Suppressor macrophage (primary cell): Measurements from ENCODE around the gene EGFR.

Experiments
- DNase-seq, 4 experiments: peaks; one replicate each; pipeline ENCODE4 v3.0.0-alpha.2; 2020 to 2022

EGFR gene

DNA sequence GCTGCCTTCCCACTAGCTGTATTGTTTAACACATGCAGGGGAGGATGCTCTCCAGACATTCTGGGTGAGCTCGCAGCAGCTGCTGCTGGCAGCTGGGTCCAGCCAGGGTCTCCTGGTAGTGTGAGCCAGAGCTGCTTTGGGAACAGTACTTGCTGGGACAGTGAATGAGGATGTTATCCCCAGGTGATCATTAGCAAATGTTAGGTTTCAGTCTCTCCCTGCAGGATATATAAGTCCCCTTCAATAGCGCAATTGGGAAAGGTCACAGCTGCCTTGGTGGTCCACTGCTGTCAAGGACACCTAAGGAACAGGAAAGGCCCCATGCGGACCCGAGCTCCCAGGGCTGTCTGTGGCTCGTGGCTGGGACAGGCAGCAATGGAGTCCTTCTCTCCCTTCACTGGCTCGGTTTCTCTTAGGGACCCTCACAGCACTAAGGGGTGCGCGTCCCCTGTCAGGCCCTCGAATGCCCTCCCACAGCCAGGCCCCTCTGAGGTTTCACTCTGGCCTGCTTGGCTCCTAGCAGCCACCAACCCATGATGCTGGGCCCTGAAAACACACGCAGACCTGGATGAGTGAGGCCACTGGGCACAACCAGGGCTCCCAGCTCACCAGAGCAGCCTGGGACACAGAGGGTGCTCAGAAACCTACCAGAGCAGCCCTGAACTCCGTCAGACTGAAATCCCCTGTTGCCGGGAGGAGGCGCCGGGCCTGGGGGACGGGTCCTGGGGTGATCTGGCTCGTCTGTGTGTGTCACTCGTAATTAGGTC lies 173.3 kb downstream of the EGFR start:
- no peak for DNase-seq

DNA sequence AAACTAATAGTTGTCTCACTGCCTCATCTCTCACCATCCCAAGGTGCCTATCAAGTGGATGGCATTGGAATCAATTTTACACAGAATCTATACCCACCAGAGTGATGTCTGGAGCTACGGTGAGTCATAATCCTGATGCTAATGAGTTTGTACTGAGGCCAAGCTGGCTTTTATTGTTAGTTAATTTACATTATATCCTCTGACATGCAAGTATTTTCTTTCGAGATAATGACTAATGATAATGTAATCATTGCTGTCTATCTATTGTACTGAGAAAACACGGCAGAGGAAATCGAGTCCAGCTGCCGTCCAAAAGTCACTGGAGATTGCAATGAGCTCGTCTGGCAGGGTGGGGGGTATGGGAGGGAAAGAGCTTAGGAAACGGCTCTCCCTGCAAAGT lies 173.9 kb downstream of the EGFR start:
- no peak for DNase-seq

DNA sequence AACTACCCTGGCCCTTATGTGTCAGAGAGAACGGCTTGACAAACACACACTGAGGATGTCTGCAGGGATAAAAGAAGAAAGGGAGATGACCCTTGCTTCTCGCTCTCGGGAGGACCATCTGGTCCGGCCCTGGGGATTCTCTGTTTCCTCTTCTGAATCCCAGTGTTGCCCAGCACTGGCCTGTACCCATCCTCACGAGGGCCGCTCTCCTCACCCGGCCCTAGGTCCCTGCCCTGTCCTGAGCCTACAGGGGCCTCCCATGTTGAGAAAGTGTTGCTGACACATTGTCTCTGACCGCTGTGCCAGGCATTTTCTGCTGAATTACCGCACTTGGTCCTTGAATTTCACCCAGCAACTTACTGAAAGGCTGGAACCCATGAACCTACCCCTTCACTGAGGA lies 174.4 kb downstream of the EGFR start:
- no peak for DNase-seq

DNA sequence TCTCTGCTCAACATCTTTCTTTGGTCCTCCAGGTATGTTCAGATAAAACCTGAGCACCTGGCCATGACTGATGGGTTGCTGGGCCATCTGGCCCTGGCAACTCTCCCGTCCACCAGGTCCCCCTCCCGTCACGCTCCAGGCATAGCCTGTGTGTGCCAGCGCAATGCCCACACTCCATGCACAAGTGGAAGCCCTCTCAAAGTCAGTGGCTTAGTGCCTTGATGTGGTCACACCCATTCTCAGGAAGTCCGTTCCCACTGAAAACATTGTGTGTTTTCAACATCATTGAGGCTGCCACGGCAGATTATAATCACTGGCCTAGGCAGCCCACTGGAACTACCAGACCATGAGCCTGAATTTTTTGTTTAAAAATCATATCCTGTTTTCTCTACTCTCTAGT lies 175.7 kb downstream of the EGFR start:
- no peak for DNase-seq

DNA sequence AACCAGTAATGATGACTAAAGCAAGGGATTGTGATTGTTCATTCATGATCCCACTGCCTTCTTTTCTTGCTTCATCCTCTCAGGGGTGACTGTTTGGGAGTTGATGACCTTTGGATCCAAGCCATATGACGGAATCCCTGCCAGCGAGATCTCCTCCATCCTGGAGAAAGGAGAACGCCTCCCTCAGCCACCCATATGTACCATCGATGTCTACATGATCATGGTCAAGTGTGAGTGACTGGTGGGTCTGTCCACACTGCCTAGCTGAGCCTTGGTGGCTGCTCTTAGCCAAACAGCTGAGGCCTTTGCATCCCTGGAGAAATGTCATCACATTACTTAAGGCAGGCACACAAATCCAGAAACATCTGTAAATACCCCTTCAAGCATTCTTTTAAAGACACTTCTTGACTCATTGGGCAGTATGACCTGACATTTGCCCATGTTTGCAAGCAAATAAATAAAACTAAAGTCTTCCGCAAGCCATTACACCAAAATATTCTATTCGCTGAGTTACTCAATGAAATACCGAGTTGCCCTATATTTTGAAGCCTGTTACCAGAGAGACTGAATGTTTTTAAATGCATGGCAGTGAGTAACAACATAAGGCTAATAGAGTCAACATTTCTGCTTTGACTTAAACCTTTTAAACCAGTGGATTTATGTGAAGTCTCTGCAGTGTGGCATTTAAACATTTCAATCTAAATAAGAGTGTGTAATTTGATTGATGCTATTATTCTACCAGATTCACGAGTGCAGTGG lies 180.0 kb downstream of the EGFR start:
- no peak for DNase-seq

DNA sequence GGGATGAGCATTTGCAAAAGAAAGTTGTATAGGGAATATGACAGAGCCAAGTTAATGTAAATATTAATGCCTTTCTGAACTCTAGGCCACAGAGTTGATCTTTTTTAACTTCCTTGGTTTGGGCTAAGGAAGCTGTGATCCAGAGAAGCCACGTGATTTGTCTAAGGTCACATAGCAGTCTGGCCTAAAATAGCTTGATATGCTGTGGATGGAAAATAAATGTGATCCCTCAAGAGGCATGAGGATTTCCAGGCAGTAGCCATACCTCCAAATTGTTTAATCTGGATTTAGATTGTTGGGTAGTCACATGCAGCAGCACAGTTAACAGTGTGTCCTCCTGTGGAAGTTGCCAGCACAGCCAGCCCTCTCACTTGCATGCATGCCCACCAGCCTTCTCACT lies 180.6 kb downstream of the EGFR start:
- no peak for DNase-seq

DNA sequence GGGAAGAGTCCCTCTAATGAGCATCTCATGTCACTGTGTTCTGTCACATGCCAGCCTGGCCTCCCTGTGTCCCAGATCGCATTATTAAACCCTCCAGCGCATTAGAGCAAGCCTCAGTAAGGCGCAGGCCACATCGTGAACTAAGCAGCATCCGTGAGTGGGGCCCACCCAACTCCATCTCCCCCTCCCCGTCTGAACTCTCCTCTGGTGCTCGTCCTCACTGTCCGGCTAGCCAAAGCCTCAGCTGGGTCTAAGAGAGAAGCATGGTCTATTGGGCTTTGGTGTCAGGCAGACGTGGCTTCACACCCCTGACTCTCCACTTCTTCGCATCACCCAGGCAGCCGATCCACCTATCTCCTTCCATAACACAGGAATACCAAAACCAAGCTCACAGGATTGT lies 181.6 kb downstream of the EGFR start:
- DNase-seq = no peak

DNA sequence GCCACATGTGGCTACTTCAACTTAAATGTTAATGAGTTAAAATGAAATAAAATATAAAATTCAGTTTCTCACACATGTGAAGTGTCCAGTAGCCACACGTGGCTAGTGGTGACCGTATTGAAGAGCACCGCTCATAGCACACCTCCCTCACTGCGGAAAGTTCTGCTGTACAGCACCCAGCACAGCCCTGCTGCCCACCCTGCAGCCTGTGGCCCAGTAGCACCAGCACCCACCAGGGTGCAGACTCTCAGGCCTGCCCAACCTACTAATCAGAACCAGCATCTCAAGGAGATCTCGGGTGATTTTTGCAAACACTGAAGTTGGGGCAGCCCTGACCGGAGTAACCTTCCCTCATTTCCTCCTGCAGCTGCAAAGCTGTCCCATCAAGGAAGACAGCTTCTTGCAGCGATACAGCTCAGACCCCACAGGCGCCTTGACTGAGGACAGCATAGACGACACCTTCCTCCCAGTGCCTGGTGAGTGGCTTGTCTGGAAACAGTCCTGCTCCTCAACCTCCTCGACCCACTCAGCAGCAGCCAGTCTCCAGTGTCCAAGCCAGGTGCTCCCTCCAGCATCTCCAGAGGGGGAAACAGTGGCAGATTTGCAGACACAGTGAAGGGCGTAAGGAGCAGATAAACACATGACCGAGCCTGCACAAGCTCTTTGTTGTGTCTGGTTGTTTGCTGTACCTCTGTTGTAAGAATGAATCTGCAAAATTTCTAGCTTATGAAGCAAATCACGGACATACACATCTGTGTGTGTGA lies 183.5 kb downstream of the EGFR start:
- no peak for DNase-seq

DNA sequence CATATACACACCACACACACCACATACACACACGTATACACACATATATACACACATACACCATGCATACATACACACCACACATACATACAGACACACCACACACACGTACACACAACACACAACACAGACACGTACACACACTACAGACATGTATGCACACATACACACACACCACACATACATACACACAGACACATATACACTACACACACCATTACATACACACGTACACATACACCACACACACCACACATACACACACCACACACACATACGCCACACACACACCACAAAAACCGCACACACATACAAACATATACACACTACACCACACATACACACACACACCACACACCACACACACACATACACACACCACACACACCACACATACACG lies 184.5 kb downstream of the EGFR start:
- DNase-seq = no peak

DNA sequence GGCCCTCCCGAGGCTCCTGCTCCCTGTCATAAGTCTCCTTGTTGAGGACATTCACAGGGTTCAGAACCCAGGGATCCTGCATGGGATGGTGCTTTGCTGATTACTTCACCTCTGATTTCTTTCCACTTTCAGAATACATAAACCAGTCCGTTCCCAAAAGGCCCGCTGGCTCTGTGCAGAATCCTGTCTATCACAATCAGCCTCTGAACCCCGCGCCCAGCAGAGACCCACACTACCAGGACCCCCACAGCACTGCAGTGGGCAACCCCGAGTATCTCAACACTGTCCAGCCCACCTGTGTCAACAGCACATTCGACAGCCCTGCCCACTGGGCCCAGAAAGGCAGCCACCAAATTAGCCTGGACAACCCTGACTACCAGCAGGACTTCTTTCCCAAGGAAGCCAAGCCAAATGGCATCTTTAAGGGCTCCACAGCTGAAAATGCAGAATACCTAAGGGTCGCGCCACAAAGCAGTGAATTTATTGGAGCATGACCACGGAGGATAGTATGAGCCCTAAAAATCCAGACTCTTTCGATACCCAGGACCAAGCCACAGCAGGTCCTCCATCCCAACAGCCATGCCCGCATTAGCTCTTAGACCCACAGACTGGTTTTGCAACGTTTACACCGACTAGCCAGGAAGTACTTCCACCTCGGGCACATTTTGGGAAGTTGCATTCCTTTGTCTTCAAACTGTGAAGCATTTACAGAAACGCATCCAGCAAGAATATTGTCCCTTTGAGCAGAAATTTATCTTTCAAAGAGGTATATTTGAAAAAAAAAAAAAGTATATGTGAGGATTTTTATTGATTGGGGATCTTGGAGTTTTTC lies 186.5 kb downstream of the EGFR start:
- DNase-seq = no peak

DNA sequence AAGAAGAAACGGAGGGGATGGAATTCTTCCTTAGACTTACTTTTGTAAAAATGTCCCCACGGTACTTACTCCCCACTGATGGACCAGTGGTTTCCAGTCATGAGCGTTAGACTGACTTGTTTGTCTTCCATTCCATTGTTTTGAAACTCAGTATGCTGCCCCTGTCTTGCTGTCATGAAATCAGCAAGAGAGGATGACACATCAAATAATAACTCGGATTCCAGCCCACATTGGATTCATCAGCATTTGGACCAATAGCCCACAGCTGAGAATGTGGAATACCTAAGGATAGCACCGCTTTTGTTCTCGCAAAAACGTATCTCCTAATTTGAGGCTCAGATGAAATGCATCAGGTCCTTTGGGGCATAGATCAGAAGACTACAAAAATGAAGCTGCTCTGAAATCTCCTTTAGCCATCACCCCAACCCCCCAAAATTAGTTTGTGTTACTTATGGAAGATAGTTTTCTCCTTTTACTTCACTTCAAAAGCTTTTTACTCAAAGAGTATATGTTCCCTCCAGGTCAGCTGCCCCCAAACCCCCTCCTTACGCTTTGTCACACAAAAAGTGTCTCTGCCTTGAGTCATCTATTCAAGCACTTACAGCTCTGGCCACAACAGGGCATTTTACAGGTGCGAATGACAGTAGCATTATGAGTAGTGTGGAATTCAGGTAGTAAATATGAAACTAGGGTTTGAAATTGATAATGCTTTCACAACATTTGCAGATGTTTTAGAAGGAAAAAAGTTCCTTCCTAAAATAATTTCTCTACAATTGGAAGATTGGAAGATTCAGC lies 187.6 kb downstream of the EGFR start:
- no peak for DNase-seq

DNA sequence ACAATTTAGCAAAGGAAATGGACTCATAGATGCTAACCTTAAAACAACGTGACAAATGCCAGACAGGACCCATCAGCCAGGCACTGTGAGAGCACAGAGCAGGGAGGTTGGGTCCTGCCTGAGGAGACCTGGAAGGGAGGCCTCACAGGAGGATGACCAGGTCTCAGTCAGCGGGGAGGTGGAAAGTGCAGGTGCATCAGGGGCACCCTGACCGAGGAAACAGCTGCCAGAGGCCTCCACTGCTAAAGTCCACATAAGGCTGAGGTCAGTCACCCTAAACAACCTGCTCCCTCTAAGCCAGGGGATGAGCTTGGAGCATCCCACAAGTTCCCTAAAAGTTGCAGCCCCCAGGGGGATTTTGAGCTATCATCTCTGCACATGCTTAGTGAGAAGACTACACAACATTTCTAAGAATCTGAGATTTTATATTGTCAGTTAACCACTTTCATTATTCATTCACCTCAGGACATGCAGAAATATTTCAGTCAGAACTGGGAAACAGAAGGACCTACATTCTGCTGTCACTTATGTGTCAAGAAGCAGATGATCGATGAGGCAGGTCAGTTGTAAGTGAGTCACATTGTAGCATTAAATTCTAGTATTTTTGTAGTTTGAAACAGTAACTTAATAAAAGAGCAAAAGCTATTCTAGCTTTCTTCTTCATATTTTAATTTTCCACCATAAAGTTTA lies 188.8 kb downstream of the EGFR start:
- no peak for DNase-seq

DNA sequence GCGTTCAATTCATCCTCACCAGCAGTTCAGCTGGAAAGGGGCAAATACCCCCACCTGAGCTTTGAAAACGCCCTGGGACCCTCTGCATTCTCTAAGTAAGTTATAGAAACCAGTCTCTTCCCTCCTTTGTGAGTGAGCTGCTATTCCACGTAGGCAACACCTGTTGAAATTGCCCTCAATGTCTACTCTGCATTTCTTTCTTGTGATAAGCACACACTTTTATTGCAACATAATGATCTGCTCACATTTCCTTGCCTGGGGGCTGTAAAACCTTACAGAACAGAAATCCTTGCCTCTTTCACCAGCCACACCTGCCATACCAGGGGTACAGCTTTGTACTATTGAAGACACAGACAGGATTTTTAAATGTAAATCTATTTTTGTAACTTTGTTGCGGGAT lies 190.5 kb downstream of the EGFR start:
- DNase-seq = no peak

DNA sequence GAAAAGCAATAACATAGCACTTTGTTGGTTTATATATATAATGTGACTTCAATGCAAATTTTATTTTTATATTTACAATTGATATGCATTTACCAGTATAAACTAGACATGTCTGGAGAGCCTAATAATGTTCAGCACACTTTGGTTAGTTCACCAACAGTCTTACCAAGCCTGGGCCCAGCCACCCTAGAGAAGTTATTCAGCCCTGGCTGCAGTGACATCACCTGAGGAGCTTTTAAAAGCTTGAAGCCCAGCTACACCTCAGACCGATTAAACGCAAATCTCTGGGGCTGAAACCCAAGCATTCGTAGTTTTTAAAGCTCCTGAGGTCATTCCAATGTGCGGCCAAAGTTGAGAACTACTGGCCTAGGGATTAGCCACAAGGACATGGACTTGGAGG lies 191.4 kb downstream of the EGFR start:
- no peak for DNase-seq

DNA sequence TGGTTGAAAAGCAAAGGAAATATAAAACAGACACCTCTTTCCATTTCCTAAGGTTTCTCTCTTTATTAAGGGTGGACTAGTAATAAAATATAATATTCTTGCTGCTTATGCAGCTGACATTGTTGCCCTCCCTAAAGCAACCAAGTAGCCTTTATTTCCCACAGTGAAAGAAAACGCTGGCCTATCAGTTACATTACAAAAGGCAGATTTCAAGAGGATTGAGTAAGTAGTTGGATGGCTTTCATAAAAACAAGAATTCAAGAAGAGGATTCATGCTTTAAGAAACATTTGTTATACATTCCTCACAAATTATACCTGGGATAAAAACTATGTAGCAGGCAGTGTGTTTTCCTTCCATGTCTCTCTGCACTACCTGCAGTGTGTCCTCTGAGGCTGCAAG lies 191.9 kb downstream of the EGFR start:
- no peak for DNase-seq

DNA sequence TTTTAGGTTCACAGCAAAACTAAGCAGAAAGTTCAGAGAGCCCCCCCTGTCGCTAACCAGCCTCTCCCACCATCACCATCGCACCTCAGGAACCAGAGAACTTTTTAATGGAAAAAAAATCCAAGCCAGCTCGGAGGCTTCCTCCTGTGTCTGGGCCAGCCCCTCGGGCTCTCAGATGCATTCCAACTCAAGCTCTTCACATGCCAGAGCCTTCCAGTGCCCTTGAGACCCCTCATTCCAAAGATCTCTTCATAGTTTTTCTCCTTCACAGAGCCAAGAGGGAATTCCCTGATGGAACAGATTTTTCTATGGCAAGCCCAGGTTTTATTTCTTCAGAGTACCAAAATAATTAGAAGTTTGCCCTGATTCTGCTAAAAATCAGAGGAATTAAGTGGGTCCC lies 192.9 kb downstream of the EGFR start:
- no peak for DNase-seq

DNA sequence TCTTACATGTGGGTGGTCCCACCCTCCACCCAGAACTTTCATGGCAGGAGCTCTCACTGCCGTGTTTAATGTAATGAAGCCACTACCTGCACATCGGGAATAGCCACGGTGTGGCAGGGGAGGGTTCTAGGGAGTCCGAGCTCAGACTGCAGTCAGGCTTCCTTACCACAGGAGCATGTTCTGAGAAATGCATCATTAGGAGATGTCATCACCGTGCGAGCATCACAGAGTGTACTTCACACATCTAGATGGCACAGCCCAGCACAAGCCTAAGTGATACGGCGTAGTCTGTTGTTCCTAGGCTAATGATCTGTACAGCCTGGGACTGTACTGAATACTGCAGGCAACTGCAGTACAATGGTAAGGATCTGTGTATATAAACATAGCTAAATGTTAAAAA lies 193.4 kb downstream of the EGFR start:
- DNase-seq = no peak

DNA sequence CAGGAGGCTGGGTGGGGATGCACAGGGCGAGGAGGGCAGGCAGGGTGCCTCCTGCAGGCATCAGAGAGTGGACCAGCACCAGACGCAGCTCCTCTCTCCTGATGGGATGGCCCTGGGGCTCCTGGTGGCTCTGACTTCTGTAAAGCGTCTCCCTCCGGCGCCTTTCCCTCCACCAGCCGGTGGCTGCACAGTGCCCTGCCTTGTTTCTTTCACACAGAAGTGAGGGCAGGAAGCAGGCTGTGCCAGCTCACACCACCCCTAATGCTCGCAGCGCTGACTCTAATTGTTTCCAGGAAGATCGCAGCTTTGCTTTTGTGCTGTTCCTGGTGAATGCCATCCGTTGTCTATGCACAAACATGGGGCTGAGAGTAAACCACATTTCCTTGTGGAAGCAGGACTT lies 194.0 kb downstream of the EGFR start:
- DNase-seq = no peak

DNA sequence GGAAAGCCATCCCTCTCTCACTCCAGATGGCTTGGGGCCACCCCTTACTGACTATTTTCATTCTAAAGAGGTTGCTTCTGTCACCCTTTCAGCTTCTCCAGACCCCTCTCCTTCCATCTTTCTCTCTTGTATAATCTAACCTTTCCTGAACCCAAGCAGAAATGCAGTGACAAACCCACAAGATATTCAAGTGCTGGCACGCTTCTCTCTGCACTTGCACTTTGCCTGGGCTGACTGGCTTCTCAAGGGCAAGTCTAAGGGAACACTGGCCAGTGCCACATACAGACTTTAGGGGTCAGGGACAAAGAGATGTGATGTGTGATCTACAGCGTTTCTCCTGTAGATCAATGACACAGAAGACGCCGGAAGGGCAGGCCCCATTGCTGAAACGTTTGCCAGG lies 195.9 kb downstream of the EGFR start:
- no peak for DNase-seq

DNA sequence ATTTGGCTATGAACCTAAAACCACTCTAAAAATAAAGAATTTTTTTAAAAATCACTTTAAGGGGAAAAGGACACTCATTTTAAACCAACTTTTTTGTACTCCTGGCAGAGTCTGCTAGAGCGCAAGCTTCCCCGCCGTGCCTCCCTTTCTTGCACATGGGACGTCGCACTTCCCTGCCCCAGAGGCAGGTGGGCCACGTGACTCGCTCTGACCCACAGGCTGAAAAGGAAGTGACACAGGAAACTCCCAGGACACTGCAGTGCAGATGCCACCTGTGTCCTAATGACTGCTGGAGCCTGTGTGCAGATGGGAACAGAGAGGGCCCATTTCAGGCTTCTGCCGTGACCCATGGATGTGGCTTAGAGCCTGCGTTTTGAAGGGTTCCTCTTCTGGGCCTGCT lies 204.2 kb downstream of the EGFR start:
- no peak for DNase-seq

DNA sequence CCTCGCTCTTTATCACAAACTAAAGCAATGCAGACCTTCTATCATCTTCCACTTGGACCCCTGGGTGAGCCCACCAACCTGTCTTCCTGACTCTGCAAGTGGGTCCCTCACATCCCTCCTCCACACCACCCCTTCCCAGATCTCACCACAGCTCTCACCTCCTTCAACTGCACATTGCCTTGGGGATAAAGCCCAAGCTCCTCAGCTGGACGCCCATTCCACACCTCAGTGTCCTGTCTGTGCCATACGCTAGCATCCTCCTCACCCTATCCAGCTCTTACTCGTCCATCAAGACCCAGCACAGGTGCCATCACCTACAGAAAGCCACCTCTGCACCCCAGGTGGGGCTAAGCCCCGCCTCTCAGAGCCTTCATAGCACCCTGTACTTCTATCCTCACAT lies 205.3 kb downstream of the EGFR start:
- no peak for DNase-seq
